OCI-M2 (cell line): ENCODE data around the gene SIK1.
"Not testable (repeated sequence)": the region's sequence is repeated elsewhere in the genome, so short reads cannot be mapped to it uniquely, and the experiment has no call there.

Source experiments
- DNase-seq: peaks from one replicate; lab custom pipeline; 2025; ENCODE audit not compliant: unreplicated experiment; lab: John Stamatoyannopoulos, UW

The SIK1 gene

DNA sequence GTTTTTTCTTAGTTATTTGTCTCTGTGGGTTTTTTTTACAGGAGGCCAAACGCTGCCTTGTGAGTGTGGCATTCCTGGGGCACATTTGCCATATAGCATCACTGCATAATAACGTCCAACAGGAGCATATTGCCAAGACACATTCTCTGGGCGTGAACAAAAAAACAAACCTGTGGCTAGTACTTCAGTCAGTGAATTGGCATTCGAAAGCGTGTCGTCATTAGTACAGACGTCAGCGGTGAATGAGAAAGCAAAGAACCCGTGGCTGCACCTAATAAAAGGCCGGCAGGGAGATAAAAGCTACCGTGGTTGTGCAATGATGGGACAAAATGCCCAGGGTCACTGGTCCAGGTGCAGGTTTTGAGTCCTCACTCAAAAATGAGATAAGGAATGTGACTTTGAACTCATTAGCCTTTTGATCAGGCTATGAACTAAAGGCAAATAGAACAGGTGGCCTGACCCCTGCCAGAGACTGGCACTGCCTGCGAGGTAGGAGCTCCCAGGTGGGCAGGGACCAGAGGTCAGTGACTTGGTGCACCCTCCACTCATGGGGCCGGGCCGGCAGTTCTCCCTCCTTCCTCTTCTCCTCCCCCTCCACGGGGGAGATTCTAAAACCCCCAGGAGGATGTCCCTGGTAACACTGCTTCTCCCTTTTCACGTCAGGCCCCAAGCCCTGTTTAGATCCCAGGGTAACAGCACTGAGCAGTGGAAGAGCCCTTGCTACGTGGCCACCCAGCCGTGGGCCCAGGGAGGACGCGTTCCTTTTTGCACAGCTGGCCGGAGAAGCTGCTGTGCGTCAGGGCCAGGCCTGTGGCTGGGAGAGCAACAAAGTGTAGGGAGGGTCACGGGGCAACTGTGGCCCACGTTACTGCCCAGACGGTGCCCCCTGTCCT is 14.2 kb upstream of the SIK1 start:
- DNase-seq, result not testable (repeated sequence)

GRCh38 chr21:43439316-43440075 is 12.6 kb upstream of the SIK1 start:
- DNase-seq, result not testable (repeated sequence)

DNA sequence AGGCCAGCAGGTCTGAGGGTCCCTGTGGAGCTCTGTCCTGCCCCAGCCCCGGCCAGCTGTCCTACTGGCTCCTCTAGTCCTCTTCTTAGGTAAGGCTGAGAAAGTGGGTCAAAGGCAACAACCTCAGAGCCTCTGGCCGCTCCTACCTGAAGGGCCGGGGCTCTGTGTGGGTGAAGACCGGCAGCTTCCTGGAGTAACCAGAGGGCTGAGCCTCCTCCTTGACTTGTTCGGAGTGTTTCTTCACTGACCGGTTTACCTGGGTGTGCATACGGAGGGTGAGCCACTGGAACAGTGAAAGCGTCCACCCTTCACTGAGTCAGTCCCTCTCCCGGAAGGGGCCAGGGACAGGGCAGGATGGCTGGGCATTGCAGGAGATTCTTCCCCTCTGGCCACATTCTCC is 9.3 kb upstream of the SIK1 start:
- not testable (repeated sequence) for DNase-seq

DNA sequence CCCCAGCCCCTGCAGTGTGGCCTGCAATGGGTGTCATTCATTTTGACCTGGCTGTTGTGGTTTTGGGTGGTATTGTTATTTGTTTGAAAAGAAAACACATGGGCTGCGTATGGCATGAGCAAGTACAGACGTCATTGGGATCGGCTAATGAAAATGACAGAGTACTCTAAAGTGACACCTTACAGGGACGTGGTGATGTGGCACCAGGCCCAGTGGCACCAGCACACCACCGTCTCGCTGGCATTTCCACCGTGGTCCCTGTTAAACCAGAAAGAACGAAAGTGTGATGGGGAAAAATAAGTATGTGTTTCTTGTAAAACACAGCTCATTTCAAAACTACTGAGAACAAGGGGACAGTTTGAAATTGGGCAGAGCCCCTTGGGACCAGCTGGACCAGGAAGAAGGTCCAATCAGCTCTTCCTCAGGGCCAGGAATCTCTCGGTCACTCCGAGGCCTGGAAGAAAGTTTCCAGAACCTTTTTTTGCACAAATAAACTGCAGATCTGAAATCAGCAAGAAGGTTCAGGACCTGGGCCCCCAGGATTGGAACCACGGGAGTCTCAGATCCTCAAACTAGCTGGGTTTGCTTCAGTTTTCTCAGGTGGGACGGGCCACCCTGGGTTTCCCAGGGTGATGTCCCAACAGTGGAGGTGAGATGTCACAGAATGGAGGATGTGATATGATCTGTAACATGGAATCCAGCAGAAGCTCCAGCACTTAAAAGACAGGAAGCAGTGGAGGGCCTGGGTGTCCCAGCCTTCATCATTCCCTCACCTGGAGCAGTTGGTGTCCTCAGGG is 6.6 kb upstream of the SIK1 start:
- not testable (repeated sequence) for DNase-seq

- DNase-seq, result not testable (repeated sequence)
Observed at GRCh38 chr21:43430830-43431416, 4.0 kb upstream of the SIK1 start.

DNA sequence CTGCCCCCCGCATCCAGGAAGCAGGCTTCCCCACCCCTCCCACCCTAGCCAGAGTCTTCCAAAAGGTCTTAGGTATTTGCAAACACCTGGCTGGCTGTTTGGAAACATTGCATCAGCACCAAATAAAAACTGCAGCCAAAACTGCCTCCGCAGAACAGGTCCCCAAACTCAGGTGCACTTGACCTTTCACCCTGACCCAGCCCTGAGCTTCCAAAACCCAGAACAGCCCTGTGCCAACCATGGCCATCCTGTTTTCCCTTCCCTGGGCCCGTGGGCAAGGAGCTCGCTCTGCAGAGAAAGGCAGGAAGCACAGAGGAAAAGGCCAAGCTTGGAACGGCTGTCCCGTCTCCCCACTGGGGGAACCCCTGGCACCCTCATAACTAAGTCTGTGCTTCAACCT is 2.0 kb upstream of the SIK1 start:
- not testable (repeated sequence) for DNase-seq

DNA sequence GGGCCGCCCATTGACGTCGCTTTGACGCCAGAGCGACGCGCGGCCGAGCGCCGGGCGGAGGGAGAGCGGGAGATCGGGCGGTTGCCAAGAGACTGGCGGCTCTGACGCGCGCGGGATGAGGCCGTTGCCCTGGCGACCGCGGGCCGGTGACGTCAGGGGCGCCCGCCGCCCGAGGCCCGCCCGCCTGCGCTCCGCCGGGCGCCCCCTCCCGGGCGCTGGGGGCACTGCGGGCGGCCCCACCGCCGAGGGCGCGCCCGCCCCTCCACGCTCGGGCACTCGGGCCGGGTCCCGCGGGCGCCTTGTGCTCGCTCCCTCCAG is 270 bp upstream of the SIK1 start:
- DNase-seq, result not testable (repeated sequence)

- DNase-seq, result not testable (repeated sequence)
Observed at GRCh38 chr21:43426004-43426403, 927 bp downstream of the SIK1 start.

DNA sequence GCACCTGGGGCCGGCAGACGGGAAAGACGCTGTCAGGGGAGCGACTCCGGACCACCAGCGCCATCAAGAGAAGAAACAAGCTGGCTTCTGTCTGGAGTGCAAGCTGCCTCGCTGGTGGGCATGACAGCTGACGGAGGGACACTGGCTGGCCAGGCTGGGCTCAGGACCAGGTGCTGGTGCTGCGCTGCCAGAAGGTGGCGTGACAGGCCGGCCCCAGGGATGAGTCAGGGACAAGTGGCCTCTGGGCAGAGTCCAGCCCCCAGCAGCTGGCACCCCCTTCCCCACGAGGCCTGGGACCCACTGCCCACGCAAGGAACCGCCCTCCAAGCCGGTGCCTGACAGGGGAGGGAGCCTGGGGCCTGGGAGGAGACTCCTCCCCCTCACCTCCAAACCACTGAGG is 7.5 kb downstream of the SIK1 start:
- DNase-seq, result not testable (repeated sequence)

DNA sequence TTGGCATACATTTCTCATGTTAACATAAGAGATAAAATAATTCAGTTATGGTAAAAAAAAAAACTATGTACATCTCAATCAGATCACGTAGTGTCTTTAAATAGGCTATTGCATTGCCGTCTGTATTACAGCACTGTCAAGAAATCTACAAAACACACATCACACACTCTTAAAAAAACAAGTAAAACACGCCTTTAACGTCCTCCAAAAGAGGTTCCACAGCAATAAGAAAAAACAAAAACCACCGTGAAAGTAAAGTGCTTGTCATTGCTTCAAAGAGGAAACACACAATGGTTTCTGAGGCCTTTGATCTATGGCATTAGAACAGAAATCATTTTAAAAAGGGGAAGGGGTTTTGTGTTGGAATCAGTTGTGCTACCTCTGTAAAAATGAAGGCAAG is 12.4 kb downstream of the SIK1 start:
- DNase-seq, result not testable (repeated sequence)

DNA sequence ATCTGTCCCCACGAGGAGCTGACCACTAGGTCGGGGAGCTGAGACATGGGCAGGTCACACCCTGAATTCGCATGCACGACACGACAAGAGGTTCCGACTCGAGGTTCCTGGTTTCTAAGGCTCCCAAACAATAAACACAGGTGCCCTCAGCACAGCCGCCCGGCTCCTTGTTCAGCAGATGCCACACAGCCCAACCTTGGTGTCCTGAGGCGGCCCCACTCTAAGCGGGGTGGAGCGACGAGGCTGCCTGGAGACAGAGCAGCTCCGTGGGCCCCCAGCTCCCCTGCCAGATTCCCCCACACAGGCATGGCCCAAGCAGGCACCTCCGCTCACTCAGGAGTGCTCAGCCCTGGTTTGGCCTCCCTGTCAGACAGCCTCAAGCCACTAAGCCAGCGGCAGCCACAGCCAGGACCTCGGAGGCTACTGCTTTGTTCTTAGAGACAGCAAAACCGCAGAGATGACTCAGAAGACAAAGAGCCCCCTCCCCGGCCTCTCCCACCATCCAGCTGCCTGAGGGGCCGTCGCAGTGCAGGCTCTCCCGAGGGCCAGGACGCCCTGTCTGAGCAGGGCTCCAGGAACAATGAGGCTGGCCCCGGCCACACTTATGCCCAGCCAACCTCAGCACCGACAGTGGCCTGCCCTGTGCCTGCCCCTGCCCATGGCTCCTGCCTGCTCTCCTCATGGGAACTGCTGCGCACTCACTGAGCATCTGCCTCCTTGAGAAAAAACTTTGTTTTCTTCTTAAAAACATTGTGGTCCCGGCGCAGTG is 14.7 kb downstream of the SIK1 start:
- not testable (repeated sequence) for DNase-seq

DNA sequence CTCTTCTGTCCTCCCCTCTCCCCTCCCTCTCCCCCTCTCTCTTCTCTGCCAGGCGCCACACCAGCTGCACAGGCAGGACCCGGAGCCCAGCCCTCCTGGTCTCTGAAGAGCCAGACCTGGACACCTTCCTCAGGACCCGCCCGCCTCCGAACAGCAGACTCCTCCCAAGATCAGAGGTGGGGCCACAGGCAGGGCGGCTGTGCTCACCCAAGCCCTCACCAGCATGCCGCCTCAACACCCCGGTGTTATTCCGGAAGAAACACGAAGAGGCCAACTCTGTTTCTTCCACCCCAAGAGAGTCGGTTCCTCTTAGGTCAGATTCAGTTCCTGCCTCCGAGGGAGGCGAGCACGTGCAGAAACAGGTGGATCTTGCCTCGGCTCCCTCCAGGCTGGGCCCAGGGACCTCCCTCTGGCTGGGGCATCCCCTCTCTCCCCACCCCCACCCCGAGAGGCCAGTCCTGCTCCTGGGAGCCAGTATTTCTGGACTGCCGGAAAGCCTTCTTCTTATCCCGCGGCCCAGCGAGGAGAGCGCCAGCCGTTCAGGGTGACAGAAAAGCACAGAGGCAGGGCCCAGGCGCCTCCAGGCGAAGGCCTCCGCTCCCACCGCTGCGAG is 16.4 kb downstream of the SIK1 start:
- not testable (repeated sequence) for DNase-seq

- DNase-seq, result not testable (repeated sequence)
Observed at GRCh38 chr21:43407139-43407538, 19.8 kb downstream of the SIK1 start.

DNA sequence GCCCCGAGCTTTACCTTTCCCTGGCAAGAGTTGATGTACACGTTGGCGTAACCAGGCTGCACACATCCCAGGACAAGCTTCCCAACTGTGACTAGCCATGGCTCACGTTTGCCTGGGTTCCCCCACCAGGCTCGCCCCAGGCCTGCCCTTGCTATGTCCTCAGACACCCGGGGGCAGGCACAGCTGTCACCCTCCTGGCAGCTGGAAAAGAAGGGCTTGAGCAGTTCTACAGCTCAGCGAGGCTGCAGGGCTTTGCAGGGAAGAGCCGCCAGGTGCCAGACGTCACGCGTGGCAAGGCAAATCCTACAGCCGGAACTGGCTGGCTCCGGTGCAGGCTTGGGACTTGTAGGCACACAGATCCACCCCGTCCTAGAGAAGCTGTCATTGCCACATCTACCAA is 22.5 kb downstream of the SIK1 start:
- not testable (repeated sequence) for DNase-seq

GRCh38 chr21:43403651-43404430 is 23.1 kb downstream of the SIK1 start:
- DNase-seq, result not testable (repeated sequence)

DNA sequence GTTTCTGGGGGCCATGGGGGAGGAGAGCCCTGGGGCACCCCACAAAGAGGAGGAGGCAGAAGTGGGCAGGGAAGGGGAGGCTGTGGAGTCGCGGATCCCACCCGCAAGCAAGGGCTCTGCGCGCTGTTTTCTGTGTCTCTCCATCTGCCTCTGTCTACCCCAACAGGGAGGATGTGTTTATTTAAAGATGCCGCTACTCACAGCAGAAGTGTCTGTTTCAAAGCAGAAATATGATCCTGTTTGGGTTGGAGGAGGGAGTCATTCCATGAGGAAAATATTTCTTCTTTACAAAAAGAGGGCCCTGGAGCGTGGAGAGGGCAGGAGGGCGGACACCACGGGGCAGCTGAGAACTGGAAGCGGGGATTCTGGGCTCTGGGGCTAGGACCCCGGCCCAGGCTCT is 25.8 kb downstream of the SIK1 start:
- DNase-seq, result not testable (repeated sequence)

- not testable (repeated sequence) for DNase-seq
Observed at GRCh38 chr21:43399595-43400015, 27.3 kb downstream of the SIK1 start.

- not testable (repeated sequence) for DNase-seq
Observed at GRCh38 chr21:43399136-43399535, 27.8 kb downstream of the SIK1 start.

DNA sequence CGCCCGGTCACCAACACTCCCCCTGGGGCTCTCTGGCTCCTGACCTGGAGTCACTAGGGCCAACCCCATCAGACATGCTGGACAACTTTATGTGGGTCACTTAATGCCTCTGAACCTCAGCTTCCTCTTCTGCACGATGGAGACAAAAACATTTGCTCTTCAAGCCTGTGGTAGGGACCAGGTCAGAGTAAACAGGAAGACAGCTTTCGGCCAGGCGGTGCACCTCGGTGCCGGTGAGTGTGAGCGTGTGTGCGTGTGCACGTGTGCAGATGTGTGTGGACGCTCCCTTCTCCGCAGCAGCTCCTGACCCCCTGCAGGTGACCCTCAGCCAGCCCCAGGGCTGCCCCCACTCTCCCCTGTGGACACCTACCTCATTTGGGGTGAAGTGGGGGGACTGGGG is 28.4 kb downstream of the SIK1 start:
- DNase-seq, result not testable (repeated sequence)
